NB4 (cell line): ENCODE measurements around the gene AP2A2.

Experiments
- MYC ChIP-seq: IDR thresholded peaks from 2 replicates; pipeline ENCODE4 v1.6.1; 2011; ENCODE audit warnings: low read depth, low read length
- POLR2A ChIP-seq: IDR thresholded peaks from 2 replicates; pipeline ENCODE4 v1.6.1; 2011; ENCODE audit warnings: mild to moderate bottlenecking; ENCODE audit not compliant: insufficient read length; ENCODE audit errors: extremely low read depth
- TF ChIP-seq, protein P1 (sequence below): IDR thresholded peaks from one replicate; pipeline ENCODE4 v1.5.1; 2012; ENCODE audit warnings: low read depth, low read length
- TF ChIP-seq, protein P2 (sequence below): IDR thresholded peaks from 2 replicates; pipeline ENCODE4 v1.6.1; 2011; ENCODE audit warnings: low read depth, low read length

DNA sequence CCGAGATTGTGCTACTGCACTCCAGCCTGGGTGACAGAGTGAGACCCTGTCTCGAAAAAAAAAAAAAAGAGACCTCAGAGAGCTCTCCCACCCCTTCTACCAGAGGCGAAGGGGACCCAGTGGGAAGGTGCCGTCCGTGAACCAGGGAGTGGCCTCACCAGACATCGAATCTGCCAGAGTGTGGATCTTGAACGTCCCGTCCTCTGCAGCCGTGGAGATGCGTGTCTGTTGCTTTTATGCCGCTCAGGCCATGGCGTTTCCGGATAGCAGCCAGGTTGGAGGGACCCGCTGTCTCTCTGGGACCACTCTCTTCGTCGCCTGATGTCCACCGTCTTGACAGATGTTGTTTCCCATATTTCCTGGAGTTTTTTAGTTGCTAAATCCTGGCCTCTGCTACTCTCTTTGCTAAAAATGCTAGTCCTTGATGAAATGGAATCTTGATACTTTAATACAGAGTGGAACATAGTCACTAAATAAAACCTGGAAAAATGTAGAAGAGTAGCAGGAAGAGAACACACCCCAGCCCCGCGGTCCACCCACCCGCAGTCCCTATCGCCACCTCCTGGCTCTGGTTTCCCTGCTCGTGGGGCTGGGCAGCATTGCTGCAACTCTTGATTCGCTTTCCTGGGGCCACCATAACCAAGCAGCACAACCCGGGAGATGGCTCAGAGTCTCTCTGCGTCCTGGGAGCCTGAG is 122.9 kb downstream of the AP2A2 start:
- TF ChIP-seq, protein P1, sequence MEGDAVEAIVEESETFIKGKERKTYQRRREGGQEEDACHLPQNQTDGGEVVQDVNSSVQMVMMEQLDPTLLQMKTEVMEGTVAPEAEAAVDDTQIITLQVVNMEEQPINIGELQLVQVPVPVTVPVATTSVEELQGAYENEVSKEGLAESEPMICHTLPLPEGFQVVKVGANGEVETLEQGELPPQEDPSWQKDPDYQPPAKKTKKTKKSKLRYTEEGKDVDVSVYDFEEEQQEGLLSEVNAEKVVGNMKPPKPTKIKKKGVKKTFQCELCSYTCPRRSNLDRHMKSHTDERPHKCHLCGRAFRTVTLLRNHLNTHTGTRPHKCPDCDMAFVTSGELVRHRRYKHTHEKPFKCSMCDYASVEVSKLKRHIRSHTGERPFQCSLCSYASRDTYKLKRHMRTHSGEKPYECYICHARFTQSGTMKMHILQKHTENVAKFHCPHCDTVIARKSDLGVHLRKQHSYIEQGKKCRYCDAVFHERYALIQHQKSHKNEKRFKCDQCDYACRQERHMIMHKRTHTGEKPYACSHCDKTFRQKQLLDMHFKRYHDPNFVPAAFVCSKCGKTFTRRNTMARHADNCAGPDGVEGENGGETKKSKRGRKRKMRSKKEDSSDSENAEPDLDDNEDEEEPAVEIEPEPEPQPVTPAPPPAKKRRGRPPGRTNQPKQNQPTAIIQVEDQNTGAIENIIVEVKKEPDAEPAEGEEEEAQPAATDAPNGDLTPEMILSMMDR, result no peak
- no peak for TF ChIP-seq POLR2A
- TF ChIP-seq, protein P2, sequence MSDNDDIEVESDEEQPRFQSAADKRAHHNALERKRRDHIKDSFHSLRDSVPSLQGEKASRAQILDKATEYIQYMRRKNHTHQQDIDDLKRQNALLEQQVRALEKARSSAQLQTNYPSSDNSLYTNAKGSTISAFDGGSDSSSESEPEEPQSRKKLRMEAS, result no peak
- TF ChIP-seq MYC, result no peak
